Cardiac fibroblast (primary cell): Measurements from ENCODE around the gene MEDAG.

ENCODE experiments used
- DNase-seq, 2 donors: peaks; one replicate each; pipeline versions ENCODE4 v3.0.0 to v3.0.0-alpha.2; 2010; ENCODE audit warnings: low read depth in 2 of 2
- H3K4me3 ChIP-seq, 2 donors: replicated peaks in 1 of 2; 1 replicate in 1 of 2; 2 replicates in 1 of 2; pipeline ENCODE4 v1.5.1; 2011; ENCODE audit warnings: low read depth in 2 of 2, low read length in 2 of 2, mild to moderate bottlenecking in 2 of 2, moderate library complexity in 1 of 2
- CTCF ChIP-seq: IDR thresholded peaks from one replicate; pipeline ENCODE4 v1.5.1; 2011; ENCODE audit warnings: low read depth, mild to moderate bottlenecking, low read length, inconsistent platforms

MEDAG gene

GRCh38 chr13:30880856-30881155 is 25.3 kb upstream of the MEDAG start:
- H3K4me3 ChIP-seq, result no peak overlapping the region
- no peak for TF ChIP-seq CTCF
- peak; percentile 89 to 94 for DNase-seq

- H3K4me3 ChIP-seq, result no peak overlapping the region
- no peak for TF ChIP-seq CTCF
- DNase-seq, result peak in 1 of 2 donors; percentile 56
Measured at GRCh38 chr13:30881191-30881651, 24.9 kb upstream of the MEDAG start.

DNA sequence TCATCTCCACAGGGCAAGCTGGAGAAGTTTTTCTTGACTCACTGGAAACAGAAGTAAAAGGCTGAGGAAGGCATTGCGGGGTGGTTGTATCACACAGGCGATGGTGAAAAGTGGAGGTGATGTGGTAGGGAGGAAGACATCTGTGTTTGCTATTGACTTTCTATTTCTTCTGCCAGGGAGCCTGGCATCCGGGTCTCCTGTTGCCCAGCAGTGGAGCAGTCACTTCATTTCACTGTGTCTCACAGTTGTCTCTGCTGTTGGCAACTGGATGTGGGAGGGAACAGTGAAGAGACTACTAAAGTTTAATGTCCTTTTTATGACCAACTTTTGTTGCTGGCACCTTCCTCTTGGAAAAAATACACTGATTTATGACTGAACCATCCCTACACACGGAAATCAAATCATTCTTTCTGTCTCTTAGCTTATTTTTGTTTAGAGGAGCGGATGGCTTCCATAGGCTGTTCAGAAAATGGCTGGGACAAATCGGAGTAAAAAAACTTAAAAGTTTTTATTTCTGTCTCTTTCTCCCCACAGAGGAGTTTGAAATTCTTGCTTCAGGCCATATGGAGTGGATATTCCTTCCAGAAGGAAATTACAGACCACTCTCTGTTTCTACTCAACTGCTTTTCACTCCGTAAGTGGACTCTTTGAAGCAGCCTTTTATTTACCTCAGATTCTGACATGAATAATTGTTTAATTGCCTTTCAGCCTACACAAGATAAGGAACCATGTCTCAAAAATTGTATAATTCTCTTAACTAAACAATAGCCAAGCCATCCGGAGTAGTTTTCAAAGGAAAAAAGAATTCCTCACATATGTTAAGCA is 23.8 kb upstream of the MEDAG start:
- DNase-seq, result no peak
- no peak for TF ChIP-seq CTCF
- H3K4me3 ChIP-seq, result no peak overlapping the region

DNA sequence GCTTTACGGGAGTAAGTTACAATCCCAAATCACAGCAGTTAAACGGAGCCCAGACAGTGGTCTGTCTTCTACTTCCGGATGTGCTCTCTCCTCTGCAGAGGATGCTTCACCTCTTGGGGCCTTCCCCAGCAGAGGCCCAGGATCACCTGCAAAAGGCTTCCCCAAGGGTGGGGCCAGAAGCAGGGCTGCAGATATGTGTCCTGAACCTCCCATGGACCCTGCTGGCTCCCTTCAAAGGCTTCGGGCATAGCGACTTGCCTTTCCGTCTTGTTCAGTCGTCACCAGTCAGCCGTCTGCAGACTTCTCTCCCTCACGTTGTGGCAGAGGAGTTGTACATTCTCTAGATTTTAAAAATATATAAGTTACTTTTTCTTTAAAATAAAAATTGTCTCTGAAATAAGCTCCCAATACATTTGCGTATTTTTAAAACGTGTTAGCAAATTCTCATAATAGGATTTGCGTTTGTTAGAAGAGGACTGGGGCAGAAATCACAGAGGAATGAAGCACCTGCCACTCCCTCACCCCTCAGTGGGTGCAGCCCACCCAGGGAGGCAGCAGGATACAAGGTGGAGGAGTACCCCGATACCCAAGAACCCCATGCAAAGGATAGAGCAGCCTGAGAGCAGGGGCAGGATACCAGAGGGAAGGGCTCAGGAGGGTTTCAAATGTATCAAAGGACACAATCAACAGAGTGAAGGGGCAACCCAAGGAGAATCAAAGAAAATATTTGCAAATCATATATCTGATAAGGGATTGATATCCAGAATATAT is 22.9 kb upstream of the MEDAG start:
- DNase-seq, result no peak
- no peak for TF ChIP-seq CTCF
- no peak overlapping the region for H3K4me3 ChIP-seq

GRCh38 chr13:30884543-30884942 is 21.5 kb upstream of the MEDAG start:
- TF ChIP-seq CTCF, result no peak
- DNase-seq, result no peak
- H3K4me3 ChIP-seq, result no peak overlapping the region

- no peak overlapping the region for H3K4me3 ChIP-seq
- DNase-seq, result no peak
- no peak for TF ChIP-seq CTCF
Measured at GRCh38 chr13:30889196-30889690, 16.8 kb upstream of the MEDAG start.
